HG02884 (cell line): ENCODE measurements around the gene SUCLG2.
A peak's percentile ranks its signal among the peaks of the same experiment; 100 is the strongest.

ENCODE experiments used
- ATAC-seq: cut with Tn5 transposase; IDR thresholded peaks from one replicate; pipeline ENCODE4 v1.9.1; 2021; ENCODE audit warnings: mild to moderate bottlenecking, moderate library complexity; ENCODE audit not compliant: unreplicated experiment

The SUCLG2 gene

DNA sequence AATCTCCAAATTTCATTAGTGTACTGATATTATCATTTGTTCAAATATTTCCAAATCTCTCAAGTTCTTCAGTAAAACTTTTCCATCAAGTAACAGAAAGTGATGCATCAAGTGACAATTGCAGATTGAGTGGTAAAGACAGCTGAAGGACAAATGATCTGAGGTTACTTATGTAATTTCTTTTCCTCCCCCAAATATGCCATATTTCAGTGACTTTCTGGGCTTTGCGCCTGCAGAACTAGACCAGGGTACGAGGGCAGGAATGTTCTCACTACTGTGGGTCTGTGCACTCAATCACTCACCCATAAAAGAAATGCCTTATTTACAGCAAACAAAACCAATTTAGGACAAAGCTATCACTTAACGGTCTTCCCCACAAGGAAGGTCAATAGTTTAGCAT lies 4.7 kb downstream of the SUCLG2 start:
- ATAC-seq: no peak

DNA sequence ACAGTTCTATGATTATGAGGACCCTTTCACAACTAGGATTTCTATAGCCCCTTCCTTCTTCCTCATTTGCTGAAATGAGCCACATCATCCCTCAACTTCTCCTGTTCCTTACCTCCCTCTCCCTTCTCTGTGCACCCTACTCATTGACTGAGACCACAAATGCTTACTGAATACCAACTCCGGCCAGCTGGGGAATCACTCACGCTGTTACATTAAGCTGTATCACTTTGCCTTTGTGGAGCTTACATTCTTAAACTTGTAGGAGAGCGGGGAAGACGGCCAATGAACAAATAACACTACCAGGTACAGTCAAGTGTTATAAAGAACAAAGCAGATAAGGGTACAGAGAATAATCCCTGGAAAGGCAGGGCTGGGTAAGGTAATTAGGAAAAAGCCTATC lies 5.7 kb downstream of the SUCLG2 start:
- no peak for ATAC-seq

DNA sequence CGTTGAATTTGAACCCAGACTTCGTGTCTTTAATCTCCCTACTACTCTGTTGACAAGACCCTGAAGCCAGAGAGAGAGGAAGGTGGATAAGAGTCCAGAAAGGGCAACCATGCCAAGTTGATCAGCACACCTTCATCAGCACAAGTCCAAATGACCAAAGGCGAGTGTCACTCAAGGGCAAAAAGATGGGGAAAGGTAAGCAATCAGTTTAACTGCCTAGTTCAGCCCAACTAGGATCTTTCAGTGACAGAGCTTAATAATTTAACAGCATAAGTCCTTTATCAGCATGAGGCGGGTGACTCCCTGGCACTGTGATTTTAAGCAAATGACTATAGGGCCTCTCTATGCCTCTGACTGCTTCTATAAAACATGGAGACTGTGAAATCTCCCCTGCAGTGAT lies 6.2 kb downstream of the SUCLG2 start:
- no peak for ATAC-seq

DNA sequence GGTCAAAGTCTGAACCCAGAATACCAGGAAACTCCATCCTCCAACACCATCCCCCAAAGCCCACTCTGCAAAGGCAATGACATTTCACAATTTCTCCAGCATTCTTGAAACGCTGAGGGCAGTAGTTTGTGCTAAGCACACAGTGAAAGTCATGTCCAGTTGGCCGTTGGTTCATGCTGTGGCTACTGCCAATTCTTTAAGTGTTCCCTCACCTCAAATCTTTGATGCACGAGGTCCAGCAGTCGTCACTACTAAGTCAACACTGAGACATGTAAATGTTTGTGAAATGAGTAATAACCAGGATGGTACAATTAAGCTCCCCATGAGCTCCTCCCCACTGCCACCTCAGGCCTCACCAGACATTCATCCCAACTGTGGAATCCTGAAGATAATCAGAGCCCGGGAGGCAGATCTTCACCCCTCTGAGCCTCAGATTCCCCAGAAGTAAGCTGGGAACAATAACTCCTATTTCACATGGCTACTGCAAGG lies 7.0 kb downstream of the SUCLG2 start:
- no peak for ATAC-seq

DNA sequence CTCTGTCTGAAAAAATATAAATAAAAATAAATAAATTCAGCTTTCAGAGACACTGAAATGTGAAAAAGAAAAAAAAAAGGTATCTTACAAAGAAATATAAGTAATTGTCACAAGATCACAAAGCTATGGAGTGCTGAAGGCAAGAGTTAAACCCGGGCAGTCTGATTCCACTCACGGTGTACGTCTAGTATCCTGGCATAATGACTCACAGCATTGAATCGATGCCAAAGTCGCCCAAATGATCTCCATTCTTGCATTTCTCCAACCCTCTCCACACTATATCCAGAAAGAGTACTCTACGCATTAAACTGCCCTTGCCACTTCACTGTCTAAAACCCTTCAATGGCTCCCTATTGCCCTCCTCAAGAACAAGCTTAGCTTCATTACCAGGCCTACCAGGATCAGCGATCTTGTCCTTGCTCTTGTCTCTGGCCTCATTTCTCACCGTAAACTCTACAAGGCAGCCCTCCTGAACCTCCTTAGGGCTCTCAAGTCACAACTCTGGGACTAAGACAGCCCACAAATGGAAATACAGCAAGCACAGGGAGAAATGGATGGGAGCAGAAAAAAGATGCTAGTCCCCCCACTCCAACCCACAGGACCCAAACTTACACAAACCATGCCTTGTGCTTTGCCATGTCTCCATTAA lies 7.7 kb downstream of the SUCLG2 start:
- no peak for ATAC-seq

DNA sequence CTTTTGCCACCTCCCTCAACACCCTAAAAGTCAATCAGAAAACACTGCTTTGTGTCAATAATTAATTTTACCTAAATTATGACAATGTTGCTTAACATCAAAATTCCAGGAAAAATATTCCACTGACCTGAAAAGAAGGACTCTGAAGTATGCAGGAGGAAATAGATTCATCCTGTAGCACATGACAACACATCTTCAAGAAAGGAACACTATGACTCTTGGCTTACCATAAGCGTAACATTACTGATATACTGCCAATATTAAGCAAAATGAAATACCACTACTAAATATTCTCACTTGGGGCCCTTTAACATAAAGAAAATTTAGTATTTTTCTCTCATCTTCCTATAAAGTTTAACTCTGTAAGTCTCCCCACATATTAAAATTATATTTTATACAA lies 9.6 kb downstream of the SUCLG2 start:
- no peak for ATAC-seq

DNA sequence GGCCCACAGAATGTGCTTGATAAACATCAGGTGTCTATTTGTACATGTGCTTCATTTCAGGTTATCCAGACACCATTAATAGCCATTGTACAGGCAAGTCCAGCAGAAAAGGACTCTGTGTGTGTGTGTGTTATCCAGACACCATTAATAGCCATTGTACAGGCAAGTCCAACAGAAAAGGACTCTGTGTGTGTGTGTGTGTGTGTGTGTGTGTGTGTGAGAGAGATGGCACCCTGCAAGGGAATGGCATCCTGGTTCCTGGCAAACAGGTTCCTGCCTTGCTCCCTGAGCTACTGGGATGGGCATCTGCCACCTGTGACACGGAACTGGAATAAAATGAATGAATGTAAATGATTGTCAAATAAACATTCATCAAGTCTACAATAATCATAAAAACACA lies 11.7 kb downstream of the SUCLG2 start:
- ATAC-seq: no peak

DNA sequence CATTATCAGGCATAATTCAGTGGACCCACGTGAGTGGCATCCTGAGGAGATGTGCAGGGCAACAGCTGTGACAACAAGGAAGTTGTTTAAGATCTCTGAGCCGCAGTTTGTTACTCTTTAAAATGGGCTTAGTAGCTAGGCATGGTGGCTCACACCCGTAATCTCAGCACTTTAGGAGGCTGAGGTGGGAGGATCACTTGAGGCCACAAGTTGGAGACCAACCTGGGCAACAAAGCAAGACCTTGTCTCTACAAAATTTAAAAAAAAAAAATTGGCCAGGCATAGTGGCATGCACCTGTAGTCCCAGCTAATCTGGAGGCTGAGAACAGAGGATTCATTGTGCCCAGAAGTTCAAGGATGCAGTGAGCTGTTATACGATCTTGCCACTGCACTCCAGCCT lies 12.2 kb downstream of the SUCLG2 start:
- ATAC-seq: no peak

DNA sequence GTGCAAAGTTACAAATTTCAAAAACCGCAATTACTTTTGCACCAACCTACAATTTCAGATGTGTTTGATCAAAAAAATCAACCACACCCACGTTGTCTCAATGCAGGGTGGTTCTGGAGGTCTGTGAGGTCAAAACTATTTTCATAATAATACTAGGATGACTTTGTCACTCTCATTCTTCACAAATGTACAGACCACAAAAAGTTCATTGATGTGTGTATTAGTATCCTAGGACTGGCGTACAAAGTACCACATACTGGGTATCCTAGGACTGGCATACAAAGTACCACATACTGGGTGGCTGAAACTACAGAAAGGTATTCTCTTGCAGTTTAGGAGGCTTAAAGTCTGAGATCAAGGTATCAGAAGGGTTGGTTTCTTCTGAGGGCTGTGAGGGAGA lies 13.0 kb downstream of the SUCLG2 start:
- ATAC-seq: no peak

DNA sequence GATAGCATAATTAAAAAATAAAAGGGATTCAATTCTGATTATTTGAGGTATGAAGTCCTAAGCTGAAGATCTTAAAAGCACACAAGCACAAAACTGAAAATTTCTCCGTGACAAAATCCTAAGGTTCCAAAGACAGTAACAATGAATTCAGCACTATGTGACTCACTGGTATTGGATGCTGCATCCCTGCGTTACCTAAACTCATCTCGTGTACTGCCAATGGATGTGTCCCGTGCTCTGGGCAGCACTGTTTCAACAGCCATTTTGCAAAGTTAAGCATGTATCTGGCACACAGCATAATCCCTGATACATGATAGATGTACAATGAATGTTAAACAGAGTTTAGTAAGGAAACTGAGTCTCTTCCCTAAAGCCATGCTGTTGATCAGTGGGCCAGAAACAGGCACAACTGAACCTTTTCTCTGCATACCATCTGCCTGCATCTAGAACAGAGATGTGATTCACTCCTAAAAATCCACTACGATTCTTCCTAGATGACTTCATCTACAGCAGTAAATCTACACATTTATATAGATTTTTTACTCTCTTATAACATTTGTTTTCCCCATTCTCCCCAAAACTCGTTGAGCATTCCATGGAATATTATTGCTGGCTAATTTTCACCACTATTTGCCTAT lies 14.3 kb downstream of the SUCLG2 start:
- no peak for ATAC-seq

DNA sequence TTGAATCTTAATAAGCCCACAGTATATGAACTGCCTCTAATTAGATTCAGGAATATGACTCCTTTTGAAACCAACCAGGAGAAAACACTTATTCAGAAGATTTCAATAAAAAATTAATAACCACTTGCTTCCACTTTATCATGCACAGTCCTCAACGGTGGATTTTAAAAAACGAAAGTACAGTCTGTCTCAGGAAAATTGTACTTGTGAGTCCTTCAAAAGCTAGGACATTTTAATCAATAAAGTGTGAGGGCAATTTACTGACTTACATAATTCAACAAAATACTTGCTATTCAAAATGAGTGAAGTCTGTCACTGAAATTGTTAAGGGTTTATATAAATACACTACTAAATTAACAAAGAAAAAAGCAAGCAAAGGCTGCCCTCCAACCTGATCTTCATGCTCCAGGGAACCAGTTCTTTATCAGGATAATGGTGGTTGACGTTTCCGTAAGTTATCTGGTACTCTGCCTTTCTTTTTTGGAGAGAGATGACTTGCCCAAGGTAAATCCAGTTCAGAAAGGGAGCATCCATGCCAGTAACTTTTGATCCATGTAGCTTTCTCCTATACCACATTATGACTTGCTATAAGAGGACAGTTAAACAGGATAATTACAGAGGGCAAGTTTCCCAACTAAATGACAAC lies 17.0 kb downstream of the SUCLG2 start:
- no peak for ATAC-seq

DNA sequence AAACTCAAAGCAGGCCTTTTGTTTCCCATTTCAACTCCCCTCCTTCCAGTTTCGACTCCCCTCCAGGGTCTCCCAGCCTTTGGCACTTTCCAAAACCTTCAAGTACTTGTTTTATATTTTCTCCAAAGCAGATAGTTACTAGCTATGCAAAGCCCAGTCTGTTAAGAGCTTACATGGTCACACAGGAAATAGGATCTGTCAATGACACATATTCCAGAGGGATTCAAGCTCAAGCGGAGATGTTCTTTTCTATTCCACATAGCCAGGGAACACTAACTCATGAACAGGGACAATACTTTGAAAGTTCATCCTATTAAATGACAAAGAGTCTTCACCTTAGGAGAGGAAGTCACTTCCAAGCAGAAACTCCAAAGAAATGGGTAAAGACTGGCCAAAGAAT lies 18.6 kb downstream of the SUCLG2 start:
- ATAC-seq: no peak

DNA sequence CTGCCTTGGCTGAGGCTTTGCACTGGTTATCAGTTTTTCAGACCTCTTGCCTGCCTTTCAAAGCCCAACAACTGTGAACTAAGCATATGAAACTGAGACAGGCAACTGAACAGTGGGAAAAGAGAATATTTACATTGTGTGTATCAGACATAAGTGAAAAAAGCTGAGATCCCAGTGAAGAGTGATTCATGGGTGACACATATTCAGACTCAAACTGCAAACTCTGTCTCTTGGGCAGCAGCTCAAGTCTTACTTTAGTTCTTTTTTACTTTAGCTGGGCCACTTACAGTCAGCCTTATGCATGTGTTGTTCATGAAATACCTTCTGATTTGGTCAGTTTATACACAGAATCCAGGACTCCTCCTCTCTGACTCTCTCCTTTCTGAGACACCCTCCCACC lies 19.2 kb downstream of the SUCLG2 start:
- no peak for ATAC-seq

DNA sequence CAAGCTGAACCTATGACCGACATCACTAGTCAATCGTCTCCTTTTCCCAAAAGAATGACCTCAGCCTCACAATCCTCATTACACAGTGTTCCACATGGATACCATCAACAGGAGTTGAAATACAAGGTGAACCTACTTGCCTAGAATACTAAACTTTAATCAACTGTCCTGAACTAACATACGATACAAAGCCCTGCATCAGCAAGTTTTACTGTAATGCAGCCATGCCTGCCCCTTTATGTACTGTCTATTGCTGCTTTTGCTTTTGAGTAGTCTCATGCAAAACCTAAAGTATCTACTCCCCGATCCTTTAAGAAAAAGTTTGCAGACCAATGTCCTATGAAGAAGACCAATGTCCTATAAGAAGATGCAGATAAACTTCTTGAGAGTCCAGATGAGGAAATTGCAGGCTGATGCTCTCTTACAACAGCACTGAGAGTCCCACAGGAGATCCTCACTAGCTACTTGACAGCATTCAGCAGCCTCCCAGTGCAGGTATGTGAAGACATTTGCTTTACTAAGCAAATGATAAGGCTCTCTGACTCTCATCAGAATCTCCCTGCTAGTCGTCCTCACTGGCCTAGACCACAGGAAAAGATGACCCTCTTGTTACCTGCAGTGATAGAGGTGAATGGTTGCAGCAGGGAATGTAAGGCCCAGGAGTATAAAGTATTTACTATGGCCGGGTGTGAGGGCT lies 23.6 kb downstream of the SUCLG2 start:
- no peak for ATAC-seq

DNA sequence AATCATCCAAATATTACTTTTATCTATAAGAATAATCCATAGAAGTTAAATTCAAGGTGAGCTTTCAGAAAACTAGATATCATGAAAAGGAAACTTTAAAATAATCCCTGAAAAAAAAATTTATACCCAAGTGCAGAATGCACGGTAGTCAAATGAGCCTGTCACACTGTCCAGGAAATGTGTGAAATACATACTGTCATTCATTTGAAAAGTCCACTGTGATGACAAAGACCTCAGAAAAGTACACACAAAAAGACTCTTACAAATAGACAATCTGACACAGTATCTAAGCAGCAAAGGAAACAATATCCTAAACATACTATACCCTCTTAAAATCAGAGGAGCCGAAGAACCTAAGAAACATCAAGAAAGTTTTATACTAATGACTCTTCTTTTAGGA lies 29.7 kb downstream of the SUCLG2 start:
- ATAC-seq: no peak

DNA sequence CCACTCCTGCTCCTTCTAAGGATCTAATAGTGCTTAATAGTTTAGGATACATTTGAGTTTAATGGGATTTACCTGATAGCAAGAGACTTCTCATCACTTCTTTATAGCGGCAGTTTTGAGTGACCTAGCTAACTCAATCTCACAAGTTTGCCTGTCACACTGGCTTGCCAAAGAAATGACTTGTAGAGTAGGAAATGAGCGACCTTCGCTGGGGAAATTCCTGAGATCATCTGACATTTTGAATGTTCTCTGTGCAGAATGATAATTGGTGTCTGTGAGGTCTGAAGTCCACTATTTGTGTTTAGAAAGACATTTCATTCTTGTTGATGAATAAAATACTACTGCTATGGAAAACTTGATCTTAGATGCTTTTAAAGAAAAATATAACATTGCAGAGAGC lies 30.3 kb downstream of the SUCLG2 start:
- no peak for ATAC-seq

DNA sequence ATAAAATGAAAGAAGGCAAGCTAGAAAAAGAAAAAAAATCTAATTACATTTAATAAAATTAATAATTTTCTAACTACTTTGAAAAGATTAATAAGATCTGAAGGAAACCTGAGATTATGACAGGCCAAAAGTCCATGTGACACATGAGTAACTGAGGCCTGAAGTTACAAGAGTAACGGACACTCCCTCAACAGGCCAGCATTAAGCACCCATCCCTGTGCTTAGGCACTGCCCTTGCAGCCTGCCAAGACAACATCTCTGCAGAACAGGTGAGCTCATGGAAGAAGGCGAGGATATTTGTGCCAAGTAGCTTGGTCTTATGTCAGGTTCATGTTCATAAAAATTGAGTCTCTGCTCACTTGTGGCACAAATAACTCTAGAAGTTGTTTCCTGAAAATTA lies 31.8 kb downstream of the SUCLG2 start:
- ATAC-seq: no peak

DNA sequence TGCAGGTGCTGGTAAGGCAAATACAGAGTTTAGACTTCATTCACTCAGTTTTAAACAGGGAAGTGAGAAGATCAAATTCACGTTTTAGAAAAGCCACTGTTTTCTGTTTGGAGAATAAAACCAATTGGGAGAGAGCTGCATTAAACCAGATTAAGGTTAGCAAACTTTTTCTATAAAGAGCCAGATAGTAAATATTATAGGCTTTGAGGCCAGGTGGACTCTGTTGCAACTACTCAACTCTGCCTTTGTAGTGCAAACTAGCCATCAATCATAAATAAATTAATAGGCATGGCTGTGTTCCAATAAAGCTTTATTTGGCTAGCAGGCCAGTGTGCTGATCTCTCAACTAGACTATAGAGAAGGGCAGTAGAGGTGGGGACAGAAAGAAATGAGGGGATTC lies 33.5 kb downstream of the SUCLG2 start:
- no peak for ATAC-seq

DNA sequence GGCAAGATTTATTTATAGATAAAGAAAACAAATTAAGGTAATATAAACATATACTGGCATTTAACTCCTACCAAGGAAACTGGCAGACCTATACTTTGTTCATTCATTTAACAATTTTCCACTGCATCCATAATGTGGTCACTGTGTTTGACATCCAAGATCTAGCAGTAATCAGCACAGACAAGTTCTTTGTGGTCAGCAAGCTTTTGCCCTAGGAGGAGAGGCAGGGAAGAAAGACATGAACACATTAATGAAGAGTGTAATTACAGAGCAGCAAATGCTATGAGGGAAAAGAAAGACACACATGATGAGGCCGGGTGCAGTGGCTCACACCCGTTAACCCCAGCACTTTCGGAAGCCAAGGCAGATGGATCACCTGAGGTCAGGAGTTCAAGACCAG lies 34.4 kb downstream of the SUCLG2 start:
- ATAC-seq: no peak

DNA sequence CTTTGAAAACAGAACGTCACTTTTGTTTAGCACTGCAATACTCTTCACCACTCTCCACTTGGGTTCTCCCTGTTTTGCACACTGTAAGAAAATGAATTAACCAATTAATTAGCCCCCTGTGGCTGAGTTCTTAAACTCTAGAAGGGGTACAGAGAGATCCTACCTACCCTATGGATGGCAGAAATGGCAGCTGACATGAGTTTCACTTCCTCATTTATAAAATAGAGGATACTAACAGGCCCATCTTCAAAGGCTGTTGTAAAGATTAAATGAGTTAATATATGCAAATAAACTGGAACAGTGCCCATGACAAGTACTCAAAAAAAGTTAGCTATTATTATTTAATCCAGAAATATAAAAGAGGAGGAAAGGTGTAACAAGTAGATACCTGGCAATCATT lies 36.9 kb downstream of the SUCLG2 start:
- ATAC-seq: peak; percentile 47

DNA sequence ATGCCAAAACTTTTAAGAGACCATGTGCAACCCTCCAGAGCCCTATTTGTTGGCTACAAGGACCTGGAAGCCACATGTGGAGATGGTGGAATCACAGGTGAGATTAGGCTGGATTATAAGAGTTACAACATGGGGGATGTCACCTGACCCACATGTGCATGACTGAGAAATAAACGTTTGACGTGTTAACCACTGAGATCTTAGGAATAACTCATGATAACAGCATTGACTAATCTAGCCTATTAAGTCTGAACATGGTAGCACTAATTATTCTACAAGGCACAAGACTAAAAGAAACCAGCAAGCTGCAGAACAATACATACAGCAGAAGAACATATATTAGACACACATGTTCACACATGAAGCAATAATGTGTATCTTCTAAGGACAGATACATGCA lies 38.4 kb downstream of the SUCLG2 start:
- no peak for ATAC-seq

DNA sequence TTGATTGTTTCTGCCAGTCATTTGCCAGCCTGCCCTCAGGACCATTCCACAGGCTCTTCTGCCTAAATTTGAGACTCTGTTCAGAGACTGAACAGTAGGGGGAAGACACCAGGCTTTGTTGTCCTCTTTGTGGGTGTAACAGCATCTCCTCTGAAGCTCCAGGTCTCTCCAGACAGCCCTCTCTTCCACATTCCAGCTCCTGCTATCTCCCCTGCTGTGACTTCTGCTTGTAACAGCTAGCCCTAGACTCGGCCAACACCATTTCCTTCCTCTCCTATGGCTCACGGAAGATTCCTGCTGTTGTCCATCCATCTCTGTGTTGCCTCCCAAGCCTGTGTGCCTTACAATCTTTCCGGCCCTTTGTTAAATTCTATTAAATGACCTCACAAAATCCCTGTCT lies 40.2 kb downstream of the SUCLG2 start:
- no peak for ATAC-seq
